Measurements from ENCODE around the gene UGGT2. TPM values are rescaled to one million over a fixed set of nuclear protein-coding genes. Genes with fewer than 3 reads are reported as not detected.

The UGGT2 gene
- total and polyA plus RNA-seq, 10 donors = 2.6 to 38.9 (median 15.1) TPM

- peaks cover 0 to 30% (median 14%) of the 10 kb centered on the region in 8 donors for H3K9me3 ChIP-seq
- TF ChIP-seq POLR2AphosphoS5 (IDR thresholded peaks at IDR 0.05) = no peak
- no peak for TF ChIP-seq CTCF (IDR thresholded peaks at IDR 0.05 in 8 of 11, conservative IDR thresholded peaks at IDR 0.05 in 3 of 11)
- no peak for TF ChIP-seq POLR2A (IDR thresholded peaks at IDR 0.05)
- no peaks in the 10 kb centered on the region for H3K27me3 ChIP-seq (replicated peaks in 1 of 7)
- intact Hi-C loops (cut with DNase I; ENCODE audit: low total_unique reads) = no loop called here
- H3K27ac ChIP-seq = no peak overlapping the region
- H3K36me3 ChIP-seq = peaks cover 0 to under 1% (median 0%) of the 10 kb centered on the region in 6 donors
- no peaks in the 10 kb centered on the region for H3K4me1 ChIP-seq
- DNase-seq = no peak
- H3K4me3 ChIP-seq = no peak overlapping the region
Measured at GRCh38 chr13:95954266-95954665, 98.9 kb downstream of the UGGT2 start.

- WGBS, 5 donors = 71 to 98% (median 94%) methylated on average over 1 of the region's 1 CpG
Measured at GRCh38 chr13:95950103-95950502, 103.1 kb downstream of the UGGT2 start.

GRCh38 chr13:95948656-95949055 is 104.5 kb downstream of the UGGT2 start:
- DNase-seq = no peak
- Histone ChIP-seq H3K4me1 (no peaks in the 10 kb centered on the region), H3K9me3 (peaks cover 0 to 29% (median 14%) of the 10 kb centered on the region in 8 donors), H3K27me3 (replicated peaks in 1 of 7) (no peaks in the 10 kb centered on the region), H3K36me3 (peaks cover 0 to 29% (median 0%) of the 10 kb centered on the region in 6 donors), H3K27ac (no peak overlapping the region), H3K4me3 (no peak overlapping the region)
- 54 to 65% (median 60%) methylated on average over 2 of the region's 2 CpGs for WGBS, 5 donors
- TF ChIP-seq CTCF (IDR thresholded peaks at IDR 0.05 in 8 of 11, conservative IDR thresholded peaks at IDR 0.05 in 3 of 11) (no peak), POLR2AphosphoS5 (IDR thresholded peaks at IDR 0.05) (no peak), POLR2A (IDR thresholded peaks at IDR 0.05) (no peak)
- intact Hi-C loops (cut with DNase I; ENCODE audit: low total_unique reads) = no loop called here

More at GRCh38 chr13:95950103-95950502, 103.1 kb downstream of the UGGT2 start:
- Histone ChIP-seq H3K27ac (no peak overlapping the region), H3K27me3 (replicated peaks in 1 of 7) (no peaks in the 10 kb centered on the region), H3K4me1 (no peaks in the 10 kb centered on the region), H3K9me3 (peaks cover 0 to 29% (median 14%) of the 10 kb centered on the region in 8 donors), H3K4me3 (no peak overlapping the region), H3K36me3 (peaks cover 0 to 26% (median 0%) of the 10 kb centered on the region in 6 donors)
- no peak for DNase-seq
- TF ChIP-seq POLR2AphosphoS5 (IDR thresholded peaks at IDR 0.05) (no peak), POLR2A (IDR thresholded peaks at IDR 0.05) (no peak), CTCF (IDR thresholded peaks at IDR 0.05 in 8 of 11, conservative IDR thresholded peaks at IDR 0.05 in 3 of 11) (no peak)
- intact Hi-C loops (cut with DNase I; ENCODE audit: low total_unique reads) = no loop called here

GRCh38 chr13:95937714-95938320 is 115.4 kb downstream of the UGGT2 start:
- no peak for DNase-seq
- 79 to 87% (median 81%) methylated on average over 4 of the region's 4 CpGs for WGBS, 5 donors
- Histone ChIP-seq H3K9me3 (peaks cover 0 to 17% (median 6%) of the 10 kb centered on the region in 8 donors), H3K27ac (no peak overlapping the region), H3K4me1 (no peaks in the 10 kb centered on the region), H3K4me3 (no peak overlapping the region), H3K27me3 (replicated peaks in 1 of 7) (no peaks in the 10 kb centered on the region), H3K36me3 (peaks cover 0 to 57% (median 8%) of the 10 kb centered on the region in 6 donors)
- intact Hi-C loops (cut with DNase I; ENCODE audit: low total_unique reads) = no loop called here
- no peak for TF ChIP-seq CTCF (IDR thresholded peaks at IDR 0.05 in 8 of 11, conservative IDR thresholded peaks at IDR 0.05 in 3 of 11)
- TF ChIP-seq POLR2AphosphoS5 (IDR thresholded peaks at IDR 0.05) = no peak
- TF ChIP-seq POLR2A (IDR thresholded peaks at IDR 0.05) = no peak
